DOHH2 (cell line): ENCODE results near the gene HHLA2.

Experiments
- H3F3A ChIP-seq: fragments of 200-600 bp; sonication (generic), shearing (Covaris generic); 2 replicates; pipeline ENCODE4 v1.6.0; 2016; ENCODE audit warnings: antibody characterized with exemption, mild to moderate bottlenecking; ENCODE audit not compliant: control insufficient read depth, insufficient read depth
- H3K27ac ChIP-seq: fragments of 200-600 bp; sonication (generic); 2 replicates; pipeline ENCODE4 v1.5.1; 2014; ENCODE audit warnings: low read depth, mild to moderate bottlenecking, low read length, moderate library complexity
- H3K27me3 ChIP-seq: fragments of 200-600 bp; sonication (generic); 2 replicates; pipeline ENCODE4 v1.6.1; 2014; ENCODE audit warnings: mild to moderate bottlenecking, low read length, mixed read lengths; ENCODE audit not compliant: control insufficient read depth
- H3K36me3 ChIP-seq: fragments of 200-600 bp; sonication (generic); 2 replicates; pipeline ENCODE4 v1.6.1; 2014; ENCODE audit warnings: mild to moderate bottlenecking, low read length, moderate library complexity, mixed read lengths; ENCODE audit not compliant: control insufficient read depth
- H3K4me1 ChIP-seq: fragments of 200-600 bp; sonication (generic); 2 replicates; pipeline ENCODE4 v1.6.1; 2014; ENCODE audit warnings: mild to moderate bottlenecking, low read length, mixed read lengths; ENCODE audit not compliant: control insufficient read depth
- H3K4me2 ChIP-seq: fragments of 200-600 bp; sonication (generic); 2 replicates; pipeline ENCODE4 v1.6.0; 2014; ENCODE audit warnings: mild to moderate bottlenecking, low read length, moderate library complexity
- H3K4me3 ChIP-seq: fragments of 200-600 bp; sonication (generic); 2 replicates; pipeline ENCODE4 v1.5.1; 2014; ENCODE audit warnings: mild to moderate bottlenecking, low read length, mixed read lengths
- H3K79me2 ChIP-seq: fragments of 200-600 bp; sonication (generic); 2 replicates; pipeline ENCODE4 v1.6.1; 2014; ENCODE audit warnings: mild to moderate bottlenecking, low read length, mixed read lengths; ENCODE audit not compliant: control insufficient read depth
- H3K9me2 ChIP-seq: fragments of 200-600 bp; sonication (generic); replicated peaks from 2 replicates; pipeline ENCODE4 v1.6.1; 2014; ENCODE audit warnings: mild to moderate bottlenecking, low read length, mixed read lengths; ENCODE audit not compliant: control insufficient read depth
- H3K9me3 ChIP-seq: fragments of 200-600 bp; sonication (generic); 2 replicates; pipeline ENCODE4 v1.6.1; 2014; ENCODE audit warnings: antibody characterized with exemption, low read length, mixed read lengths; ENCODE audit not compliant: control insufficient read depth, insufficient read depth
- H4K20me1 ChIP-seq: fragments of 200-600 bp; sonication (generic); 2 replicates; pipeline ENCODE4 v1.6.0; 2014; ENCODE audit warnings: low read depth, mild to moderate bottlenecking, antibody characterized with exemption, low read length, moderate library complexity; ENCODE audit not compliant: control insufficient read depth, insufficient read depth
- CTCF ChIP-seq: fragments of 200-600 bp; sonication (generic); IDR thresholded peaks from one replicate; pipeline ENCODE4 v1.5.1; 2014; ENCODE audit warnings: antibody characterized with exemption, mild to moderate bottlenecking, low read depth, low read length; ENCODE audit not compliant: poor library complexity, severe bottlenecking
- EZH2phosphoT487 ChIP-seq: fragments of 200-600 bp; sonication (generic); IDR thresholded peaks from 2 replicates; pipeline ENCODE4 v1.6.1; 2017; ENCODE audit warnings: borderline replicate concordance, mild to moderate bottlenecking, antibody characterized with exemption, low read length, moderate library complexity, mixed read lengths

HHLA2 gene

GRCh38 chr3:108322352-108322751, 26.0 kb downstream of the HHLA2 start:
- H3K27me3 ChIP-seq, result no peaks in the 10 kb centered on the region
- no peaks in the 10 kb centered on the region for H4K20me1 ChIP-seq
- no peak overlapping the region for H3K4me2 ChIP-seq
- H3K9me3 ChIP-seq, result no peaks in the 10 kb centered on the region
- TF ChIP-seq CTCF (no peak), EZH2phosphoT487 (no peak)
- no peak overlapping the region for H3K4me3 ChIP-seq
- H3K36me3 ChIP-seq, result no peaks in the 10 kb centered on the region
- H3K4me1 ChIP-seq, result no peaks in the 10 kb centered on the region
- no peak overlapping the region for H3K27ac ChIP-seq
- H3K9me2 ChIP-seq, result no peaks in the 10 kb centered on the region
- no peaks in the 10 kb centered on the region for H3K79me2 ChIP-seq
- H3F3A ChIP-seq, result no peaks in the 10 kb centered on the region

GRCh38 chr3:108324177-108324576, 27.8 kb downstream of the HHLA2 start:
- Histone ChIP-seq H4K20me1 (no peaks in the 10 kb centered on the region), H3K9me2 (no peaks in the 10 kb centered on the region), H3K36me3 (no peaks in the 10 kb centered on the region), H3F3A (no peaks in the 10 kb centered on the region), H3K9me3 (no peaks in the 10 kb centered on the region), H3K79me2 (no peaks in the 10 kb centered on the region), H3K4me2 (no peak overlapping the region), H3K4me1 (no peaks in the 10 kb centered on the region), H3K27me3 (no peaks in the 10 kb centered on the region), H3K27ac (no peak overlapping the region), H3K4me3 (no peak overlapping the region)
- TF ChIP-seq EZH2phosphoT487 (no peak), CTCF (no peak)

GRCh38 chr3:108327168-108327567, 30.8 kb downstream of the HHLA2 start:
- H3K4me1 ChIP-seq, result no peaks in the 10 kb centered on the region
- H3K79me2 ChIP-seq, result no peaks in the 10 kb centered on the region
- no peak overlapping the region for H3K4me2 ChIP-seq
- TF ChIP-seq EZH2phosphoT487, result no peak
- no peak for TF ChIP-seq CTCF
- H3K36me3 ChIP-seq, result no peaks in the 10 kb centered on the region
- H3F3A ChIP-seq, result no peaks in the 10 kb centered on the region
- H3K4me3 ChIP-seq, result no peak overlapping the region
- no peaks in the 10 kb centered on the region for H4K20me1 ChIP-seq
- H3K27ac ChIP-seq, result no peak overlapping the region
- H3K27me3 ChIP-seq, result no peaks in the 10 kb centered on the region
- no peaks in the 10 kb centered on the region for H3K9me3 ChIP-seq
- no peaks in the 10 kb centered on the region for H3K9me2 ChIP-seq
